ENCODE data around the gene SLC35A5. TPM values are rescaled to one million over a fixed set of nuclear protein-coding genes. Genes with fewer than 3 reads are reported as not detected.

SLC35A5 gene
- total RNA-seq, 2 experiments from 2014 or later = 16.5 to 18.7 TPM

DNA sequence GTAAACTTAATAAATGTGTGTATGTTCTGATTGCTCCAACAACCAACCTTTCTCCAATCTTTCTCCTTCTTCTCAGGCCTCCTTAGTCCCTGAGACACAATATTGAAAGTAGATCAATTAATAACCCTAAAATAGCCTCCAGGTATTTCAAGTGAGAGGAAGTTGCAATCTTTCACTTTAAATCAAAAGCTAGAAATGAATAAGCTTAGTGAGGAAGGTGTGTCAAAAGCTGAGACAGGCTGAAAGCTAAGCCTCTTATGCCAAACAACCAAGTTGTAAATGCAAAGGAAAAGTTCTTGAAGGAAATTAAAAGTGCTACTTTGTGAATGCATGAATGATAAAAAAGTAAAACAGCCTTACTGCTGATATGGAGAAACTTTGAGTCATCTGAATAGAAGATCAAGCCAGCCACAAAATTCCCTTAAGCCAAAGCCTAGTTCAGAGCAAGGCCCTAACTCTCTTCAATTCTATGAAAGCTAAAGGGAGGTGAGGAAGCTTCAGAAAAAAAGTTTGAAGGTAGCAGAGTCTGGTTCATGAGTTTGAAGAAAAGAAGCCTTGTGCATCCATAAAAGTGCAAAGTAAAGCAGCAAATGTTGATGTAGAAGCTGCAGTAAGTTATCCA is 40.5 kb downstream of the SLC35A5 start:
- Mint-ChIP-seq H3K27ac (peak overlapping the region; percentile 2), H3K4me1 (peaks cover 25% of the 10 kb centered on the region), H3K36me3 (ENCODE audit: low read depth) (peaks cover 4% of the 10 kb centered on the region), H3K27me3 (no peaks in the 10 kb centered on the region), H3K4me3 (no peak overlapping the region), H3K9me3 (ENCODE audit: low read depth) (no peaks in the 10 kb centered on the region)
- DNase-seq (no peak), ATAC-seq (peak; percentile 75)
- CTCF ChIA-PET = interaction anchor here (0.7 to 1.6 kb wide), 6 partner anchors 12 to 137 kb away, joined by 3 to 5 read pairs (median 4); no protein-coding TSS in a partner anchor
- POLR2A ChIA-PET = no interaction called here
- intact Hi-C loops (cut with DNase I, micrococcal nuclease) = loop anchor here in 1 of 2 experiments (2.0 kb wide), 1 partner anchor 40 kb away; the partner anchor contains the start of gene SLC35A5

DNA sequence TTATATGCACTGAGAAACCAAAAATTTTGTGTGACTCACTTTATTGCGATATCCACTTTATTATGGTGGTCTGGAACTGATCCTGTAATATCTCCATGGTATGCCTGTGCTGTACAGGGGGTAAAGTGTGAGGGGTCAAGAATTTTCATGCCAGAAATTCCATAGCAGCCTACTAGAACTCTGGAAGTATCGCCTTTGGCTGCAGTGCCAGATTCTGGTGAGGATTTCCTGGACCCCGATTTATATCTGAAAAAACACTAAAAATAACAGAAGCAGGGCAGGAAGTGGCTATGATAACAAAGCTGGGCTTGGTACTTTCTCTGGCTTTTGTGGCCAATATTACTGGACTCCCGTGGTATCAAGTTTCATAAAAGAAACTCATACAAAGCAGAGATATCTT is 42.7 kb downstream of the SLC35A5 start:
- Mint-ChIP-seq H3K9me3 (ENCODE audit: low read depth) (no peaks in the 10 kb centered on the region), H3K4me1 (peaks cover 25% of the 10 kb centered on the region), H3K27ac (no peak overlapping the region), H3K4me3 (no peak overlapping the region), H3K27me3 (no peaks in the 10 kb centered on the region), H3K36me3 (ENCODE audit: low read depth) (no peaks in the 10 kb centered on the region)
- DNase-seq (no peak), ATAC-seq (no peak)
- ChIA-PET CTCF (interaction anchor here (0.6 to 2.8 kb wide), 2 partner anchors 22 to 936 kb away, joined by 3 to 12 read pairs; no protein-coding TSS in a partner anchor), POLR2A (no interaction called here)
- intact Hi-C loops (cut with DNase I, micrococcal nuclease) = no loop called here

DNA sequence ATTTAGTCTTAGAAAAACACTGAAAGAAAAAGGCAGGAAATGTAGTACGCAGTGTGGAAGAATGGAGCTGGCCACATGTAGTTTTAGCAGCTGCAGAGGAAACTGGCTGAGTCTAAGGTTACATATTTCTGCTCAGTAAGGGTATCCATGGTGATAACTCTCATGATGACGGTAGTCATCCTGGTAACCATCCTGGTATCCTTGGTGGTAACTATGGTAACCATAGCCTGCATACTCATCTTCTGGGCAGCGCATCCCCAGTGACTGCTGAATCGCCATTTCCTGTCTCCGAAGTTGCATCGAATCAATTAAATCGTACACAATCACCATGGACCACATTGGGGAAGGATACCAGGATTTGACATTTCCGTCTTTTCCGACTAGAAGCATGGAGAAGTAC is 43.4 kb downstream of the SLC35A5 start:
- H3K36me3 Mint-ChIP-seq (ENCODE audit: low read depth) = no peaks in the 10 kb centered on the region
- no peak overlapping the region for H3K4me3 Mint-ChIP-seq
- ChIA-PET CTCF (interaction anchor here (1.4 to 2.8 kb wide), 2 partner anchors 11 to 23 kb away, joined by 3 to 12 read pairs; no protein-coding TSS in a partner anchor), POLR2A (no interaction called here)
- H3K27me3 Mint-ChIP-seq = no peaks in the 10 kb centered on the region
- peaks cover 25% of the 10 kb centered on the region for H3K4me1 Mint-ChIP-seq
- ATAC-seq (peak; percentile 75), DNase-seq (peak; percentile 14)
- intact Hi-C loops (cut with DNase I, micrococcal nuclease) = no loop called here
- no peaks in the 10 kb centered on the region for H3K9me3 Mint-ChIP-seq (ENCODE audit: low read depth)
- no peak overlapping the region for H3K27ac Mint-ChIP-seq

DNA sequence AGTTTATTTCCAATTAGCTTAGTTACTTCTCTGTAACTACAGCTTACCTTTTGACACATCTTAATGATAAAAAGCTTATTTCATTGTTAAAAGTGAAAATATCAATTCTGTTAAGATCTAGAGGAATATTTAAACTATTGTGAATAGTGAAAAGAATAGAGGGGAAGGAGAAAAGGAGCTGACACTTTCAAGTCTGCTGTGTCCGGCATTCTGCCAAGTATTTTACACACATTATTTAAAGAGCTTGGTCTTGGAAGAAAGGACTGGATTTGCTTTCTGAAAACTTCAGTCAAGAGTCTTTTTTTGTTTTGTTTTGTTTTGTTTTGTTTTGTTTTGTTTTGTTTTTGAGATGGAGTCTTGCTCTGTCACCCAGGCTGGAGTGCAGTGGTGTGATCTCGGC is 44.3 kb downstream of the SLC35A5 start:
- ChIA-PET CTCF (interaction anchor here (1.4 to 2.8 kb wide), 2 partner anchors 11 to 24 kb away, joined by 3 to 12 read pairs; no protein-coding TSS in a partner anchor), POLR2A (no interaction called here)
- Mint-ChIP-seq H3K9me3 (ENCODE audit: low read depth) (no peaks in the 10 kb centered on the region), H3K27me3 (no peaks in the 10 kb centered on the region), H3K36me3 (ENCODE audit: low read depth) (no peaks in the 10 kb centered on the region), H3K4me1 (peaks cover 25% of the 10 kb centered on the region), H3K4me3 (no peak overlapping the region), H3K27ac (no peak overlapping the region)
- DNase-seq (no peak), ATAC-seq (no peak)
- intact Hi-C loops (cut with DNase I, micrococcal nuclease) = no loop called here

DNA sequence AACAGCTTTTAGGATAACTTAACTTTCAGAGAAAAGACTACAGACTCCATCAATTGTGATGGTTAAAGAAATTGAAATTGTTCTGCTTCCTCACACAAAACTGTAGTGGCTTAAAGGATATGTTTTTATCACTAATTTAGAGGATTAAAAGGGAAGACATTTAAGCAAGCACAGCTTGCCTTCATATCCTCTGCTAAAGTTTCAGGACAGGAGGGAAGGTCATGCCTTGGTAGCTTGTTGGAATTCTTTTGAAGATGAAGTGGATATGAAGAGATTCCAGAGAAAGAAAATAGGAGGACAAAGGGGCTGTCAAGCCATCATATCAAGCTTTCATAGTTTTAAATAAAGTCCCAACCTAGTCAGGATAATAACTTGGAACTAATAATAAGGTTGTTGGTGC is 46.0 kb downstream of the SLC35A5 start:
- H3K9me3 Mint-ChIP-seq (ENCODE audit: low read depth) = no peaks in the 10 kb centered on the region

DNA sequence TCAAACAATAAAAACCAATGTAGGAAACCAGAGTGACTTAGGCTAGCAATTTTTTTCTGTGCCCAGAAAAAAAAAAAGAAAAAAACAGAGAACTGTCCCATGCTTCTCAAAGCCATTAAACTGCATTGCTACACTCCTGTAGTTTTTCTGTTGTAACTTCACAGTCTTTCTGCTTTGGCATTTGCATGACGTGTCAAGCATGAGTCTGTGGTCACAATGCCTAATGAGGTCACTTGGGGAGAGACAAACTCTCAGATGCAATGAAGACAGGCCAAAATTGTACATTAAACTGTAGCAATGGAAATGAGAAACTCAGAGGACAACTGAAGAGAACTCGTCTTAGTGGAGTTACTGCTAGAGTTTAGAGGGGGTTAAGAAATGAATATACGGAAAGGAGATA is 48.3 kb downstream of the SLC35A5 start:
- POLR2A ChIA-PET = no interaction called here
- no peak for DNase-seq
- Mint-ChIP-seq H3K4me1 (peaks cover 5% of the 10 kb centered on the region), H3K36me3 (ENCODE audit: low read depth) (no peaks in the 10 kb centered on the region), H3K4me3 (no peak overlapping the region), H3K9me3 (ENCODE audit: low read depth) (no peaks in the 10 kb centered on the region), H3K27me3 (no peaks in the 10 kb centered on the region), H3K27ac (no peak overlapping the region)
- no peak for ATAC-seq
- CTCF ChIA-PET = no interaction called here
- intact Hi-C loops (cut with DNase I, micrococcal nuclease) = no loop called here

More for the DNA sequence above, 46.0 kb downstream of the SLC35A5 start:
- ChIA-PET CTCF (interaction anchor here (1.5 to 2.1 kb wide), 3 partner anchors 8 to 11 kb away, joined by 5 to 10 read pairs (median 6); no protein-coding TSS in a partner anchor), POLR2A (no interaction called here)
- DNase-seq = no peak
- Mint-ChIP-seq H3K27ac (no peak overlapping the region), H3K27me3 (no peaks in the 10 kb centered on the region), H3K4me3 (no peak overlapping the region), H3K4me1 (peaks cover 10% of the 10 kb centered on the region), H3K36me3 (ENCODE audit: low read depth) (no peaks in the 10 kb centered on the region)
- ATAC-seq = no peak
- intact Hi-C loops (cut with DNase I, micrococcal nuclease) = no loop called here

DNA sequence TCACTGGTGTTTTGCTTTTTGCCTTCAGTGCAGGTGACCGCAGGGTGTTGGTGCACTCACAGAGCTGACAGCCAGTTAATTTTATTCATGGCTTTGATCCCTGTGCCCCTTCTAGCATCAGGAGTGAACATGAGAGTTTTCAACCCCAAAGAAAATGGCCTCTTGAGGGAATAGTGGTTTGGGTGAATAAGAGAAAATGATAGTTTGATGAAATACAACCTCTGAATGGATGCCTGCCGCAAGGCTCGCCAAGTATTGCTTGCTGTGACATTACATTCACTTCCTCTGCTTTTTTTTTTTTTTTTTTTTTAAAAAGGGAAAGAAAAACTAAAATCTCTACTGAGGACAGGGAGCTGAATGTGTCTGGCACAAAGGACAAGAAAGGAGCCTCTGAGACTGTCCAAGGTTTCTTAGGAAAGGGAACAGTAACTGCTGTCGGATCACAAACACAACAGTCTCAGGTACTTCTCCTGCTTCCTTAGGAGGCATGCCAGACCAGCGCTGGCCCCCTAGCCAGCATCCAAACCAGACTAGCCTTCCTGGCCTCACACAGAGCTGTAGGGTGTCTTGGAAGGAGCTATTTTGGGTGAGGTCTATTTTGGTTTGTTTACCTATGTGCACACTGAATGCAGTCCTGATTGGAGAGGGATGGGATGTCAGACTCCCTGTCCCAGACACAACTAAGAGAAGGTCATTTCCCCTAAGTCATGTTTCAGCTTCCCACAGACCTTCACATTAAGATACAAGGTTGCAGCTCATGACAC is 50.1 kb downstream of the SLC35A5 start:
- Mint-ChIP-seq H3K4me1 (no peaks in the 10 kb centered on the region), H3K9me3 (ENCODE audit: low read depth) (no peaks in the 10 kb centered on the region), H3K27me3 (no peaks in the 10 kb centered on the region), H3K27ac (no peak overlapping the region), H3K36me3 (ENCODE audit: low read depth) (no peaks in the 10 kb centered on the region), H3K4me3 (no peak overlapping the region)
- DNase-seq (no peak), ATAC-seq (no peak)
- ChIA-PET CTCF (interaction anchor here (0.7 to 2.1 kb wide), 2 partner anchors 29 to 215 kb away, joined by 4 to 9 read pairs; no protein-coding TSS in a partner anchor), POLR2A (no interaction called here)
- intact Hi-C loops (cut with DNase I, micrococcal nuclease) = no loop called here

DNA sequence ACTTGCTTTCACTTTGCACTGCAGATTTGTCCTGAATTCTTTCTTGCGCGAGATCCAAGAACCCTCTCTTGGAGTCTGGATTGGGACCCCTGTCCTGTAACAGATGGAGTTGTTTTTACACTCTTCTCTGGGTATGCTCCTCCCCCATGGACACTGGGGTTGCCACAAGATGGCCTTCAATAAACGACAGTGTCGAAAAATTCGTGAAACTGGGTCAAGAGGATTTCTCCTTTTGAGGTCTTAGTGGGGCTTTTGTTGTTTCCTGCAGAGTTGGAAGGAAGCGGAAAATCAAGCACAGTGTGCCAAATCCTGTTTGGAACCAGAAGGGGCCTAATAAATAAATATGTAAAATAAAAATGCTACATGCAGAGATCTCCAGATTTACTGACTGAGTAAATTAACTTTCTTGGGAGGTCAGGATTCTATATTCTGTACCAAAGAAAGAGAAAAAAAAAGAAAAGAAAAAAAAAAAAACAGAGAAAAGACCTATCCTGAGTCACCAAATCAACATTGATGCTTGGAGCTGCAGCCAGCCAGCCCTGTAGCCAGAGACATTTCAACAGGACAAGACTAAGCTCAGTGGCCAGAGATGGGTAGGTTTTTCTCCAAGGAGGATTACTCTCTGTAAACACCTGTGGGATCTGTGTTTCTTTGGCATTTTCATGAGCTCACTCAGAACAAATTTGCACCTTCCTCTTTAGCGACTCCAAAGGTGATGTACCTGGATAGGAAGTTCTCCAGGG is 54.3 kb downstream of the SLC35A5 start:
- DNase-seq = no peak
- Mint-ChIP-seq H3K4me1 (no peaks in the 10 kb centered on the region), H3K9me3 (ENCODE audit: low read depth) (no peaks in the 10 kb centered on the region), H3K27me3 (no peaks in the 10 kb centered on the region), H3K27ac (no peak overlapping the region), H3K4me3 (no peak overlapping the region), H3K36me3 (ENCODE audit: low read depth) (no peaks in the 10 kb centered on the region)
- intact Hi-C loops (cut with DNase I, micrococcal nuclease) = no loop called here
- no peak for ATAC-seq
- CTCF ChIA-PET = interaction anchor here (0.7 to 1.5 kb wide), 2 partner anchors 8 to 591 kb away, joined by 3 to 6 read pairs; no protein-coding TSS in a partner anchor
- POLR2A ChIA-PET = no interaction called here

DNA sequence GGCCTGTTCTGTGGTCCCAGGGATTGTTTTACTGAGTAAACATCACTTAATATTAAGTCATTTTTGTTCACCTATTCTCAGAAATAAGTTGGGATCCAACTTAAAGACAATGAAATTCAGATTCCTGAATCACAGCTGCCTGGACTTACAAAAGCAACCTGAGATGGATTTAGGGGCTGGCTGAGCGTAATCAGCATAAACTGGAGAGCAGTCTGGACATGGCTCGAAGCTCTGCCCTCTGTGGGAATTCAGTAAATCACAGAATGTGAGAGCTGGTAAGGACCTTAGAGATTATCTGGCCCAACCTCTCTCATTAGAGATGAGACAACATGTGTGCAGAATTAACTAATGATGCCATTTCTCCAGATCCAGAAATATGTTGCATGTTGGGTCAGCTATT is 55.4 kb downstream of the SLC35A5 start:
- ChIA-PET CTCF (interaction anchor here (1.5 kb wide), 1 partner anchor 9 kb away, joined by 6 read pairs; no protein-coding TSS in a partner anchor), POLR2A (no interaction called here)
- ATAC-seq = no peak
- intact Hi-C loops (cut with DNase I, micrococcal nuclease) = no loop called here
- Mint-ChIP-seq H3K27ac (no peak overlapping the region), H3K27me3 (peaks cover 2% of the 10 kb centered on the region), H3K4me3 (no peak overlapping the region), H3K9me3 (ENCODE audit: low read depth) (no peaks in the 10 kb centered on the region), H3K36me3 (ENCODE audit: low read depth) (no peaks in the 10 kb centered on the region), H3K4me1 (no peaks in the 10 kb centered on the region)
- DNase-seq = no peak

DNA sequence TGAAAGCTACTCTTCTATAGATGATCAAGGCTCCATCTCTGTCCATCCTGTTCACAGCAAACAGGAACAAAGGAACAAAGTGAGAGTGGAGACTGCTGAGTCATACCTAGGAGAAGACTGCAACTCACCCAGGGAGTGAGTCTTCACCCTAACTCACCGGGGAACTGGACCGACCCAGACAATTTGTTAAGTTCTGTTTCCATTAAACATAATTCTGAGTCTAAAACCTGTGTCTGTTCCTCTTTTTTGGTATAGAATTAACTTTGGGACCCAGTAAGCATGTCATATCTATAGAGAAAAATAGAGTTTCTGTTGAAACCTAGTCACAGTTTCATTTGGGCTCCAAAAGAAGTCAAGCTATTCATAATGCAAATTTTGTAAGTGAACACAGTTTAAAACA is 57.5 kb downstream of the SLC35A5 start:
- no peaks in the 10 kb centered on the region for H3K36me3 Mint-ChIP-seq (ENCODE audit: low read depth)
- DNase-seq (no peak), ATAC-seq (peak; percentile 30)
- ChIA-PET POLR2A (no interaction called here), CTCF (interaction anchor here (1.5 kb wide), 1 partner anchor 131 kb away, joined by 3 read pairs; no protein-coding TSS in a partner anchor)
- H3K27ac Mint-ChIP-seq = no peak overlapping the region
- H3K27me3 Mint-ChIP-seq = peaks cover 6% of the 10 kb centered on the region
- H3K9me3 Mint-ChIP-seq (ENCODE audit: low read depth) = no peaks in the 10 kb centered on the region
- H3K4me3 Mint-ChIP-seq = no peak overlapping the region
- intact Hi-C loops (cut with DNase I, micrococcal nuclease) = no loop called here
- H3K4me1 Mint-ChIP-seq = no peaks in the 10 kb centered on the region

DNA sequence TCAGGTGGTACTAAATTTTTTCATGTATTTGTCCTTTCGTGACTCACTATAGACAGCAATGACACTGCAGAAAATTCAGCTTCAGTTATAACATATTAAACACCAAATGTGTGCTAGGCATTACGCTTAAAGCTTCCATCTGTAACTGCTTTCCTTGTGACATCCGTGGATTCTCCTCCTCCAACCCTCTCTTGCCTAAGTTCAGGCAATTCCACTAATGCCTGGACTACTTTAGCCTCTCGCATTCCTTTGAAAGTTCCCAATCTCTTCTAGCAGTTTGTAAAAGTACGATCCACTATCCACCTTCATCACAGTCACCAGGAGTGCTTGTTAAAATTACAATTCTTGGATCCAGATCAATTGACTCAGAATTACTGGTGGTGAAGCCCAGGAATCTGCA is 61.4 kb downstream of the SLC35A5 start:
- ChIA-PET POLR2A (no interaction called here), CTCF (interaction anchor here (0.5 to 1.6 kb wide), 2 partner anchors 45 to 72 kb away, joined by 3 to 5 read pairs; no protein-coding TSS in a partner anchor)
- Mint-ChIP-seq H3K27ac (no peak overlapping the region), H3K27me3 (peaks cover 6% of the 10 kb centered on the region), H3K4me3 (no peak overlapping the region), H3K4me1 (no peaks in the 10 kb centered on the region), H3K9me3 (ENCODE audit: low read depth) (no peaks in the 10 kb centered on the region), H3K36me3 (ENCODE audit: low read depth) (no peaks in the 10 kb centered on the region)
- no peak for ATAC-seq
- no peak for DNase-seq
- intact Hi-C loops (cut with DNase I, micrococcal nuclease) = no loop called here
